H1 (cell line): ENCODE data around the gene NAXE. TPM values are rescaled to one million over a fixed set of nuclear protein-coding genes. Genes with fewer than 3 reads are reported as not detected.

ENCODE experiments used
- ASH2L ChIP-seq: fragments of 200-600, 300-600 bp; sonication (generic); IDR thresholded peaks from one replicate; pipeline ENCODE4 v1.7.1; 2017; ENCODE audit warnings: low read length
- HDAC2 ChIP-seq, 2 experiments: fragments of 300-600 bp in 1 of 2; sonication (generic) in 1 of 2; IDR thresholded peaks; 2 replicates each; pipeline ENCODE4 v1.6.1; 2011 to 2012; ENCODE audit warnings: low read depth in 2 of 2, low read length in 2 of 2, mild to moderate bottlenecking in 2 of 2, moderate library complexity in 2 of 2, borderline replicate concordance in 1 of 2, inconsistent platforms in 1 of 2
- HDAC6 ChIP-seq: IDR thresholded peaks from one replicate; pipeline ENCODE4 v1.7.1; 2012; ENCODE audit warnings: low read depth, mild to moderate bottlenecking, inconsistent platforms, low read length, moderate library complexity
- SAP30 ChIP-seq: fragments of 300-600 bp; sonication (generic); IDR thresholded peaks from 2 replicates; pipeline ENCODE4 v1.7.1; 2012; ENCODE audit warnings: low read length, moderate library complexity, mild to moderate bottlenecking, inconsistent platforms; ENCODE audit not compliant: insufficient read depth, insufficient replicate concordance
- TCF12 ChIP-seq: IDR thresholded peaks from 2 replicates; pipeline ENCODE4 v1.6.1; 2011; ENCODE audit warnings: low read depth, mild to moderate bottlenecking, low read length
- polyA plus RNA-seq, 7 experiments: library from polyadenylated mRNA; depleted of rRNA in 3 of 7; stranded (reverse) in 5 of 7; unstranded in 2 of 7; fragments of >200 nt in 5 of 7; fragments of 200-250 nt in 2 of 7; gene quantifications; 1 replicate in 5 of 7; 2 replicates in 1 of 7; 4 replicates in 1 of 7; pipeline versions ENCODE4 v1.2.1 to v1.2.3, GENCODE V29; 2011 to 2013; ENCODE audit warnings: missing spikeins in 2 of 7, mixed read lengths in 2 of 7
- total RNA-seq: library from RNA; stranded (reverse); fragmentation: NEBNext Ultra II Directional; extraction: Animal tissue kit (Norgen Biotek cat#: 25700); gene quantifications from 2 replicates; pipeline ENCODE4 v1.2.1, GENCODE V29; 2021
- TF ChIP-seq, protein P1 (sequence below): IDR thresholded peaks from 2 replicates; pipeline ENCODE4 v1.6.1; 2012; ENCODE audit warnings: inconsistent platforms

NAXE gene
- total and polyA plus RNA-seq, 2 of the 8 experiments (the other 6 are each of a cell fraction or from before 2014, with no cell fraction given) = 73.1 to 74.3 TPM

DNA sequence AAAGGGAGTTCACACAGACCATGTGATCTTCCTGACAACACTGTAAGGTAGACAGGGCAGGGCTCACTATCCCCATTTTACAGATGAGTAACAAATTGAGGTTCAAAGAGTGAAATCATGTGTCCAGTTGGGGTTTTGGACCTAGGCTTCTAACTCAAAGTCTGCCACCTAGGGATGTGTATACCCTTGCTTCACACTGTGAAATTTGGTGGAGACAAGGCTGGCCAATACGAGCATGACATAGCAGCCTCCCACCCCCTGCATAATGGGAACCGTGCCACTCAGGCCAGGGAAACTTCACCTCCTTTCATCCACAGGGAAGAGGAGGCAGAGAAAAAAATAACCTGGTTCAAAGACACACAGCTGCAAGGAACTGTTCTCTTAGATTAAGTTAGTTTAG is 26.1 kb upstream of the NAXE start (continued):
- TF ChIP-seq HDAC6 = no peak
- TF ChIP-seq, protein P1, sequence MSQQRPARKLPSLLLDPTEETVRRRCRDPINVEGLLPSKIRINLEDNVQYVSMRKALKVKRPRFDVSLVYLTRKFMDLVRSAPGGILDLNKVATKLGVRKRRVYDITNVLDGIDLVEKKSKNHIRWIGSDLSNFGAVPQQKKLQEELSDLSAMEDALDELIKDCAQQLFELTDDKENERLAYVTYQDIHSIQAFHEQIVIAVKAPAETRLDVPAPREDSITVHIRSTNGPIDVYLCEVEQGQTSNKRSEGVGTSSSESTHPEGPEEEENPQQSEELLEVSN = no peak
- TF ChIP-seq HDAC2 (IDR thresholded peaks at IDR 0.05; ENCODE audit: borderline replicate concordance in 1 of 2, low read depth in 2 of 2, low read length in 2 of 2) = no peak
- TF ChIP-seq TCF12 = no peak
- TF ChIP-seq ASH2L = no peak
- TF ChIP-seq SAP30 = no peak
